ENCODE data around the gene RAMP1. TPM values are rescaled to one million over a fixed set of nuclear protein-coding genes. Genes with fewer than 3 reads are reported as not detected.

The RAMP1 gene
- total and polyA plus RNA-seq, 2 of the 4 experiments (the other 2 are of a cell fraction) = 15.8 to 77.1 TPM

GRCh38 chr2:237911363-237912017 lies 52.1 kb downstream of the RAMP1 start:
- DNase-seq = no peak
- Histone ChIP-seq H3K4me3 (ENCODE audit: insufficient read depth, low read depth, low read length) (no peak overlapping the region), H3K23ac (ENCODE audit: low read depth, low read length) (no peak overlapping the region), H4K5ac (ENCODE audit: low read depth, low read length) (no peak overlapping the region), H2BK5ac (ENCODE audit: low read depth, low read length, poor library complexity, severe bottlenecking) (no peak overlapping the region), H2AFZ (replicated peaks; ENCODE audit: low read length, poor library complexity) (no peak overlapping the region), H4K91ac (ENCODE audit: insufficient read depth, low read depth, low read length) (no peak overlapping the region), H4K8ac (ENCODE audit: low read depth in 2 of 2, low read length in 2 of 2) (no peak overlapping the region), H4K20me1 (ENCODE audit: insufficient read depth, low read length) (no peaks in the 10 kb centered on the region), H3K4me1 (ENCODE audit: control insufficient read depth, insufficient read depth, low read length) (no peaks in the 10 kb centered on the region), H3K14ac (replicated peaks; ENCODE audit: low read depth, low read length) (no peak overlapping the region), H2AK5ac (ENCODE audit: low read depth, low read length) (no peak overlapping the region), H2BK15ac (ENCODE audit: low read depth, low read length) (no peak overlapping the region), H3K56ac (ENCODE audit: extremely low read depth, insufficient read depth, low read length) (no peak overlapping the region), H3K9me1 (ENCODE audit: insufficient read depth, low read length) (no peaks in the 10 kb centered on the region), H3K9me3 (ENCODE audit: control insufficient read depth, insufficient read depth, low read length) (peaks cover 2% of the 10 kb centered on the region), H2BK120ac (ENCODE audit: low read depth, low read length) (no peak overlapping the region), H3K27me3 (ENCODE audit: control insufficient read depth, insufficient read depth, low read length) (no peaks in the 10 kb centered on the region), H3K9ac (ENCODE audit: low read depth, low read length) (no peak overlapping the region), H3K36me3 (ENCODE audit: control insufficient read depth, insufficient read depth, low read length) (no peaks in the 10 kb centered on the region), H3K79me1 (ENCODE audit: low read depth in 1 of 2, low read length in 2 of 2) (no peaks in the 10 kb centered on the region), H3K4me2 (ENCODE audit: low read depth, low read length) (no peak overlapping the region), H3K27ac (ENCODE audit: insufficient read depth, low read length) (no peak overlapping the region), H3K4ac (ENCODE audit: low read depth, low read length) (no peak overlapping the region), H3K18ac (ENCODE audit: low read depth, low read length) (no peak overlapping the region), H2BK20ac (ENCODE audit: low read depth, low read length) (no peak overlapping the region), H2AK9ac (replicated peaks; ENCODE audit: low read depth, low read length, poor library complexity) (no peak overlapping the region)
- intact Hi-C loops (cut with micrococcal nuclease) (no loop called here), in situ Hi-C loops (cut with MboI; ENCODE audit: low sequenced_read_pairs) (no loop called here), dilution Hi-C loops (cut with HindIII; ENCODE audit: low sequenced_read_pairs, unreplicated experiment) (no loop called here)
- no TSS peak for BruUV-seq (replicated peaks)
- no peak for ATAC-seq (ENCODE audit: low read depth)
- ChIA-PET CTCF (interaction anchor here (0.8 to 1.1 kb wide), 2 partner anchors 71 to 139 kb away, joined by 3 read pairs; no protein-coding TSS in a partner anchor), POLR2A (ENCODE audit: unreplicated experiment) (no interaction called here)
- WGBS, 2 experiments (ENCODE audit: extremely low coverage in 2 of 2, insufficient read length in 1 of 2) = 96% methylated on average over 10 of the region's 28 CpGs; no CpG with 5 or more reads in 1 of the 2 experiments
- no peak for TF ChIP-seq RAD21 (IDR thresholded peaks at IDR 0.05; ENCODE audit: low read length)
- TF ChIP-seq MAZ (IDR thresholded peaks at IDR 0.05; ENCODE audit: borderline replicate concordance, low read depth, low read length) = no peak
- no peak for TF ChIP-seq RFX5 (IDR thresholded peaks at IDR 0.05; ENCODE audit: low read depth, low read length)
- no peak for TF ChIP-seq CTCF (conservative IDR thresholded peaks at IDR 0.05; ENCODE audit: low read depth, low read length)
- no peak for TF ChIP-seq RCOR1 (IDR thresholded peaks at IDR 0.05; ENCODE audit: insufficient replicate concordance, low read length)
- TF ChIP-seq SMC3 (IDR thresholded peaks at IDR 0.05; ENCODE audit: low read depth, low read length) = no peak
- no peak for TF ChIP-seq NFE2L2 (IDR thresholded peaks at IDR 0.05; ENCODE audit: low read depth, low read length)
- no peak for TF ChIP-seq FOS (IDR thresholded peaks at IDR 0.05; ENCODE audit: low read depth, low read length)
- TF ChIP-seq CHD1 (IDR thresholded peaks at IDR 0.05; ENCODE audit: low read depth, low read length) = no peak
- no peak for TF ChIP-seq CEBPB (IDR thresholded peaks at IDR 0.05; ENCODE audit: low read depth, low read length)
- TF ChIP-seq POLR2A (IDR thresholded peaks at IDR 0.05; ENCODE audit: low read depth, low read length) = no peak
- no peak for TF ChIP-seq MAFK (IDR thresholded peaks at IDR 0.05; ENCODE audit: low read depth, low read length)
- no peak for TF ChIP-seq BHLHE40 (IDR thresholded peaks at IDR 0.05; ENCODE audit: low read depth, low read length)
- TF ChIP-seq MXI1 (IDR thresholded peaks at IDR 0.05; ENCODE audit: borderline replicate concordance, low read depth, low read length) = no peak
